Kasumi-1 (cell line): ENCODE data around the gene ADGRD2.
A peak's percentile ranks its signal among the peaks of the same experiment; 100 is the strongest.

Experiments used
- DNase-seq, 2 experiments: peaks; one replicate each; lab custom pipeline; 2025; lab: John Stamatoyannopoulos, UW

Gene ADGRD2

GRCh38 chr9:124498040-124498439 is 47.8 kb downstream of the ADGRD2 start:
- DNase-seq = no peak

GRCh38 chr9:124498499-124499146 is 48.4 kb downstream of the ADGRD2 start:
- DNase-seq = no peak

GRCh38 chr9:124499216-124499615 is 49.0 kb downstream of the ADGRD2 start:
- DNase-seq = no peak

GRCh38 chr9:124500028-124500795 is 50.0 kb downstream of the ADGRD2 start:
- DNase-seq = no peak

- DNase-seq = no peak
Measured at GRCh38 chr9:124500796-124501611, 50.8 kb downstream of the ADGRD2 start.

GRCh38 chr9:124501771-124502320 is 51.6 kb downstream of the ADGRD2 start:
- no peak for DNase-seq

GRCh38 chr9:124502711-124503702 is 52.8 kb downstream of the ADGRD2 start:
- DNase-seq = no peak

GRCh38 chr9:124503713-124504529 is 53.7 kb downstream of the ADGRD2 start:
- DNase-seq = peak in 1 of 2 experiments; percentile 28

- no peak for DNase-seq
Measured at GRCh38 chr9:124504530-124505005, 54.3 kb downstream of the ADGRD2 start.

- no peak for DNase-seq
Measured at GRCh38 chr9:124505006-124505900, 55.0 kb downstream of the ADGRD2 start.

GRCh38 chr9:124505901-124506346 is 55.7 kb downstream of the ADGRD2 start:
- DNase-seq = no peak

GRCh38 chr9:124506433-124506832 is 56.2 kb downstream of the ADGRD2 start:
- DNase-seq = no peak

- DNase-seq = no peak
Measured at GRCh38 chr9:124506931-124507879, 57.0 kb downstream of the ADGRD2 start, which contains the start of gene NR5A1. Gene NR5A1, minus strand, starts transcription at chr9:124507399. Its CDS starts 4,004 bp downstream, at chr9:124503395.

GRCh38 chr9:124507880-124508423 is 57.7 kb downstream of the ADGRD2 start:
- DNase-seq = no peak

- no peak for DNase-seq
Measured at GRCh38 chr9:124510650-124511425, 60.6 kb downstream of the ADGRD2 start.

GRCh38 chr9:124511426-124511840 is 61.2 kb downstream of the ADGRD2 start:
- no peak for DNase-seq
